IMR-90 (cell line): Measurements from ENCODE around the gene UTP4. TPM values are rescaled to one million over a fixed set of nuclear protein-coding genes. Genes with fewer than 3 reads are reported as not detected.

ENCODE experiments used
- ELK1 ChIP-seq: fragments of 150-350 bp; IDR thresholded peaks from 2 replicates; pipeline ENCODE4 v1.6.1; 2016; ENCODE audit warnings: low read depth, mild to moderate bottlenecking, low read length, moderate library complexity, borderline replicate concordance
- polyA plus RNA-seq, 3 experiments: library from polyadenylated mRNA; depleted of rRNA; stranded (reverse); fragments of >200 nt; gene quantifications; 2 replicates each; pipeline ENCODE4 v1.2.3, GENCODE V29; 2012; ENCODE audit warnings: low replicate concordance in 1 of 3
- total RNA-seq: library from RNA; depleted of rRNA; stranded (reverse); fragments of >200 nt; gene quantifications from 2 replicates; pipeline ENCODE4 v1.2.3, GENCODE V29; 2012

UTP4 gene
- total and polyA plus RNA-seq, 2 of the 4 experiments (the other 2 are of a cell fraction) = 32.1 to 61.8 TPM

- no peak for TF ChIP-seq ELK1
These were observed 39.1 kb downstream of the UTP4 start (continued) for GRCh38 chr16:69171325-69172084.
